Peyer's patch (tissue), 4 donors: ENCODE results near the gene NEU4.

ENCODE experiments used
- CTCF ChIP-seq, 6 experiments: fragments of 450-650 bp in 4 of 6; fragments of 200-600 bp in 2 of 6; sonication (generic) in 1 of 6; IDR thresholded peaks; one replicate each; pipeline ENCODE4 v1.5.1; 2017 to 2019; ENCODE audit warnings: antibody characterized with exemption in 6 of 6, mild to moderate bottlenecking in 3 of 6, moderate library complexity in 1 of 6
- POLR2A ChIP-seq, 2 donors: fragments of 450-650 bp; IDR thresholded peaks; one replicate each; pipeline ENCODE4 v1.5.1; 2017; ENCODE audit warnings: antibody characterized with exemption in 2 of 2, mild to moderate bottlenecking in 2 of 2, moderate library complexity in 2 of 2

- no peak for TF ChIP-seq POLR2A (IDR thresholded peaks at IDR 0.05)
- TF ChIP-seq CTCF (IDR thresholded peaks at IDR 0.05) = no peak
These were observed 40.9 kb downstream of the NEU4 start for GRCh38 chr2:241849616-241850543.
